OCI-LY1 (cell line): ENCODE measurements around the gene NRCAM.

Experiments used
- H2AFZ ChIP-seq: fragments of 200-600 bp; sonication (generic), shearing (Covaris generic); 2 replicates; pipeline ENCODE4 v1.6.0; 2014; ENCODE audit warnings: antibody characterized with exemption, mild to moderate bottlenecking, low read length
- H3F3A ChIP-seq: fragments of 200-600 bp; sonication (generic), shearing (Covaris generic); 2 replicates; pipeline ENCODE4 v1.6.0; 2014; ENCODE audit warnings: mild to moderate bottlenecking, antibody characterized with exemption, low read length, moderate library complexity; ENCODE audit not compliant: insufficient read depth
- H3K27ac ChIP-seq: fragments of 200-600 bp; sonication (generic); 2 replicates; pipeline ENCODE4 v1.5.1; 2014; ENCODE audit warnings: low read length, mixed run types, mild to moderate bottlenecking, low read depth; ENCODE audit not compliant: poor library complexity, severe bottlenecking
- H3K27me3 ChIP-seq: fragments of 200-600 bp; sonication (generic); 2 replicates; pipeline ENCODE4 v1.6.0; 2014; ENCODE audit warnings: antibody characterized with exemption, mild to moderate bottlenecking, low read length, moderate library complexity; ENCODE audit not compliant: insufficient read depth
- H3K36me3 ChIP-seq: fragments of 200-600 bp; sonication (generic); 2 replicates; pipeline ENCODE4 v1.6.1; 2014; ENCODE audit warnings: mild to moderate bottlenecking, antibody characterized with exemption, low read length, moderate library complexity, mixed read lengths; ENCODE audit not compliant: insufficient read depth
- H3K4me1 ChIP-seq: fragments of 200-600 bp; sonication (generic); 2 replicates; pipeline ENCODE4 v1.5.1; 2014; ENCODE audit warnings: mild to moderate bottlenecking, low read length, moderate library complexity; ENCODE audit not compliant: insufficient read depth, severe bottlenecking
- H3K4me2 ChIP-seq: fragments of 200-600 bp; sonication (generic), shearing (Covaris generic); 2 replicates; pipeline ENCODE4 v1.6.1; 2014; ENCODE audit warnings: low read length
- H3K4me3 ChIP-seq: fragments of 200-600 bp; sonication (generic); 2 replicates; pipeline ENCODE4 v1.5.1; 2014; ENCODE audit warnings: low read length, low read depth, mild to moderate bottlenecking, mixed read lengths; ENCODE audit not compliant: poor library complexity, severe bottlenecking
- H3K79me2 ChIP-seq: fragments of 200-600 bp; shearing (Covaris generic); 2 replicates; pipeline ENCODE4 v1.6.1; 2016; ENCODE audit warnings: mixed run types, low read length, mixed read lengths; ENCODE audit not compliant: insufficient read depth
- H3K9ac ChIP-seq: fragments of 200-600 bp; sonication (generic), shearing (Covaris generic); 2 replicates; pipeline ENCODE4 v1.6.1; 2014; ENCODE audit warnings: mild to moderate bottlenecking, low read length, mixed read lengths
- H3K9me2 ChIP-seq: fragments of 200-600 bp; sonication (generic), shearing (Covaris generic); 2 replicates; pipeline ENCODE4 v1.6.1; 2014; ENCODE audit warnings: low read depth, mild to moderate bottlenecking, low read length, mixed read lengths
- H3K9me3 ChIP-seq: fragments of 200-600 bp; shearing (Covaris generic); 2 replicates; pipeline ENCODE4 v1.6.1; 2014; ENCODE audit warnings: low read length, mixed read lengths
- H4K20me1 ChIP-seq: fragments of 200-600 bp; sonication (generic), shearing (Covaris generic); 2 replicates; pipeline ENCODE4 v1.6.0; 2016; ENCODE audit warnings: mild to moderate bottlenecking, low read length; ENCODE audit not compliant: insufficient read depth
- EZH2 ChIP-seq: fragments of 200-600 bp; sonication (generic), shearing (Covaris generic); IDR thresholded peaks from 2 replicates; pipeline ENCODE4 v1.8.0; 2017; ENCODE audit warnings: borderline replicate concordance, mixed run types, mild to moderate bottlenecking, antibody characterized with exemption, low read length, moderate library complexity, mixed read lengths
- TF ChIP-seq, protein P1 (sequence below): fragments of 200-600 bp; sonication (generic), shearing (Covaris generic); IDR thresholded peaks from 2 replicates; pipeline ENCODE4 v1.5.1; 2017; ENCODE audit warnings: mild to moderate bottlenecking, antibody characterized with exemption, low read length, moderate library complexity, mixed read lengths

NRCAM gene

DNA sequence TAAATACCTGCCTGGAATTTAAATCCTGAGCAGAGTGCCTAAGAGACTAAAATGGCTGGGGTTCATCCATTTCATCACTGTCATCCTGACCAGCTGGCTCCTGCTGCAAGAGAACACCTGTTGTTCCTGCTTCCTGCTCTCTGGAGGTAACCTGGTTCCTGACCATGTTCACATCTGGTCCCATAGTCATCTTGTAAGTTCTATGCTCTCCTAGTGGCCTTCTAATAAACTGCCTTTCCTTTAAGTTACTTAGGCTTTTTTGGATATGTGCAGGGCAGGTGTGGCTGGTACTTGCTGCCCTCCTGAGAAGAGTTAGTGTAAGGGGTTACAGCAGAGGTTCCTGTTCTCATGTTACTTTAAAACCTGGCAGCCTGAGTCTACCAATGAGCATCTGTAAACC, 80.0 kb downstream of the NRCAM start:
- Histone ChIP-seq H3K9ac (no peak overlapping the region), H4K20me1 (no peaks in the 10 kb centered on the region), H3K9me2 (no peaks in the 10 kb centered on the region), H3K27me3 (no peaks in the 10 kb centered on the region), H3K4me2 (no peak overlapping the region), H2AFZ (no peak overlapping the region), H3K4me1 (no peaks in the 10 kb centered on the region), H3K4me3 (no peak overlapping the region), H3K27ac (no peak overlapping the region), H3K36me3 (no peaks in the 10 kb centered on the region), H3F3A (no peaks in the 10 kb centered on the region), H3K79me2 (no peaks in the 10 kb centered on the region), H3K9me3 (no peaks in the 10 kb centered on the region)
- TF ChIP-seq, protein P1, sequence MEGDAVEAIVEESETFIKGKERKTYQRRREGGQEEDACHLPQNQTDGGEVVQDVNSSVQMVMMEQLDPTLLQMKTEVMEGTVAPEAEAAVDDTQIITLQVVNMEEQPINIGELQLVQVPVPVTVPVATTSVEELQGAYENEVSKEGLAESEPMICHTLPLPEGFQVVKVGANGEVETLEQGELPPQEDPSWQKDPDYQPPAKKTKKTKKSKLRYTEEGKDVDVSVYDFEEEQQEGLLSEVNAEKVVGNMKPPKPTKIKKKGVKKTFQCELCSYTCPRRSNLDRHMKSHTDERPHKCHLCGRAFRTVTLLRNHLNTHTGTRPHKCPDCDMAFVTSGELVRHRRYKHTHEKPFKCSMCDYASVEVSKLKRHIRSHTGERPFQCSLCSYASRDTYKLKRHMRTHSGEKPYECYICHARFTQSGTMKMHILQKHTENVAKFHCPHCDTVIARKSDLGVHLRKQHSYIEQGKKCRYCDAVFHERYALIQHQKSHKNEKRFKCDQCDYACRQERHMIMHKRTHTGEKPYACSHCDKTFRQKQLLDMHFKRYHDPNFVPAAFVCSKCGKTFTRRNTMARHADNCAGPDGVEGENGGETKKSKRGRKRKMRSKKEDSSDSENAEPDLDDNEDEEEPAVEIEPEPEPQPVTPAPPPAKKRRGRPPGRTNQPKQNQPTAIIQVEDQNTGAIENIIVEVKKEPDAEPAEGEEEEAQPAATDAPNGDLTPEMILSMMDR, result no peak
- no peak for TF ChIP-seq EZH2

DNA sequence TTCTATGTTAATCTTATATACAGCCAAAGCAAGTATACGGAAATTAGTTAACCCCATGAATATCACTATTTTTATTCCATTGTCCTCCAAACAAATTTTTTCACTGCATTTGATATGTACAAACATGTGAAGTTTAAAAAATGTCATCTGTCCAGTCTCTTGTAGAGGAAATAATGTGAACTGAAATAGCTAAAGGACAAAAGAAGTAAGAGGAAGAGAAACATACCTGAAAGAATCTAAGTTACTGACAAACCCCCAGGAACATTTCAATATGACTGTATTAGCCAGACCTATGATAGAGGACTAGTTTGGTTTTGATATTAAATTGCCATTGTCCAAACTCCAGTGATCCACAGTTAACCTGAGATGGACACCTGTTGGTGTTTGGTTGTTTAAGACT, 80.6 kb downstream of the NRCAM start:
- no peaks in the 10 kb centered on the region for H4K20me1 ChIP-seq
- H3K9me3 ChIP-seq, result no peaks in the 10 kb centered on the region
- no peaks in the 10 kb centered on the region for H3K36me3 ChIP-seq
- H3F3A ChIP-seq, result no peaks in the 10 kb centered on the region
- H3K4me1 ChIP-seq, result no peaks in the 10 kb centered on the region
- no peak overlapping the region for H3K27ac ChIP-seq
- TF ChIP-seq, protein P1, result no peak
- TF ChIP-seq EZH2, result no peak
- H3K9ac ChIP-seq, result no peak overlapping the region
- H2AFZ ChIP-seq, result no peak overlapping the region
- H3K27me3 ChIP-seq, result no peaks in the 10 kb centered on the region
- no peaks in the 10 kb centered on the region for H3K9me2 ChIP-seq
- no peaks in the 10 kb centered on the region for H3K79me2 ChIP-seq
- H3K4me3 ChIP-seq, result no peak overlapping the region
- H3K4me2 ChIP-seq, result no peak overlapping the region

DNA sequence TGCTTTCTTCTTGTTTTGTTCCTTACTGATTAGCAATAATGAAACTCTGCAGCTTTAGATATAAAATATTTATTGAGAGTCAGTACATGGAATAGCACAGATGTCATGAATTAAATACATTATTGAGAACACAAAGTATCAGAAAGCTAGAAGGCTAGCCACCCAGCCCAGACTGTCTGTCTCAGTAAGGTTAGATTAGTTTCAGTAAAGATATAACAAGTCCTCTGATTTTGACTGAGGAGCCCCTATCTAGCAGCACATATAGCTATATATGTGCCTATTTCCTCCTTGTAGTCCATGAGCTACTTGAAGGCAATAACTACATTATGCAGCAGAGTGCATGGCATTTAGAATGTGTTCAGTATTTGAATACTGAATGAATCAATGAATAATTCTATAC, 81.3 kb downstream of the NRCAM start:
- Histone ChIP-seq H3K4me1 (no peaks in the 10 kb centered on the region), H3K9ac (no peak overlapping the region), H3K4me2 (no peak overlapping the region), H3K4me3 (no peak overlapping the region), H3F3A (no peaks in the 10 kb centered on the region), H3K9me3 (no peaks in the 10 kb centered on the region), H3K79me2 (no peaks in the 10 kb centered on the region), H2AFZ (no peak overlapping the region), H3K27ac (no peak overlapping the region), H3K27me3 (no peaks in the 10 kb centered on the region), H4K20me1 (no peaks in the 10 kb centered on the region), H3K9me2 (no peaks in the 10 kb centered on the region), H3K36me3 (no peaks in the 10 kb centered on the region)
- TF ChIP-seq EZH2, result no peak
- TF ChIP-seq, protein P1, result no peak
